K562 (cell line): ENCODE measurements around the gene UBXN11. TPM values are rescaled to one million over a fixed set of nuclear protein-coding genes. Genes with fewer than 3 reads are reported as not detected.
A peak's percentile ranks its signal among the peaks of the same experiment; 100 is the strongest.

Experiments used
- ATAC-seq: fragments of 200-7000 bp; cut with Tn5 transposase; 3 replicates; pipeline ENCODE4 v1.9.1; 2020; ENCODE audit warnings: moderate library complexity
- BruUV-seq: library from RNA; stranded (reverse); fragments of 400-500 nt; replicated peaks from 2 replicates; lab custom pipeline; 2021; lab: Mats Ljungman, UMichigan
- CTCF ChIA-PET: fragments of 300-600 bp; formaldehyde crosslinking; extraction: SDS; loops from one replicate; lab custom pipeline; 2021; ENCODE audit warnings: low intra/inter-chr PET ratio; lab: Yijun Ruan, JAX
- POLR2A ChIA-PET: fragments of 300-600, 350-650 bp; sonication (Branson Sonifier 250); formaldehyde crosslinking; extraction: SDS; loops from one replicate; lab custom pipeline; 2021; ENCODE audit warnings: antibody characterized with exemption, inconsistent platforms; lab: Yijun Ruan, JAX
- DNase-seq, 4 experiments: peaks; one replicate each; pipeline versions ENCODE4 v3.0.0 to v3.0.0-alpha.2; 2011 to 2018; ENCODE audit warnings: low spot score in 3 of 4, mixed read lengths in 3 of 4; ENCODE audit errors: extremely low read depth in 1 of 4
- FAIRE-seq: peaks from 2 replicates; lab custom pipeline; 2011; peaks lifted over from hg19 to GRCh38; lab: Jason Lieb, UNC
- H2AFZ ChIP-seq: 2 replicates; pipeline ENCODE4 v1.6.0; 2011; ENCODE audit warnings: low read depth, low read length, control low read depth, inconsistent platforms
- H3K27ac ChIP-seq: fragments of 200-600 bp; 3 replicates; pipeline ENCODE4 v1.8.0; 2011; ENCODE audit warnings: low read depth, mild to moderate bottlenecking, control low read depth, inconsistent platforms, low read length, moderate library complexity, mixed read lengths; ENCODE audit errors: extremely low read depth
- H3K27me3 ChIP-seq, 2 experiments: fragments of 300-600 bp in 1 of 2; 2 replicates in 1 of 2; 3 replicates in 1 of 2; pipeline versions ENCODE4 v1.6.0 to v1.8.0; 2011; ENCODE audit warnings: inconsistent platforms in 2 of 2, low read length in 2 of 2, mild to moderate bottlenecking in 1 of 2, mixed read lengths in 1 of 2, moderate library complexity in 1 of 2; ENCODE audit not compliant: control insufficient read depth in 2 of 2, insufficient read depth in 2 of 2
- H3K36me3 ChIP-seq: fragments of 300-600 bp; 3 replicates; pipeline ENCODE4 v1.8.0; 2011; ENCODE audit warnings: mild to moderate bottlenecking, low read length, inconsistent platforms; ENCODE audit not compliant: control insufficient read depth, insufficient read depth
- H3K4me1 ChIP-seq, 2 experiments: fragments of 200-600 bp in 1 of 2; replicated peaks in 1 of 2; 2 replicates in 1 of 2; 3 replicates in 1 of 2; pipeline versions ENCODE4 v1.5.1 to v1.8.0; 2011; ENCODE audit warnings: inconsistent platforms in 2 of 2, low read length in 2 of 2, mild to moderate bottlenecking in 1 of 2, mixed read lengths in 1 of 2, moderate library complexity in 1 of 2; ENCODE audit not compliant: control insufficient read depth in 2 of 2, insufficient read depth in 2 of 2
- H3K4me2 ChIP-seq: 2 replicates; pipeline ENCODE4 v1.6.1; 2011; ENCODE audit warnings: low read length, control low read depth, inconsistent platforms, mixed read lengths; ENCODE audit not compliant: insufficient read depth
- H3K4me3 ChIP-seq: fragments of 200-600 bp; sonication (generic), shearing (Covaris generic); 2 replicates; pipeline ENCODE4 v1.5.1; 2016; ENCODE audit warnings: control low read depth, inconsistent platforms
- H3K79me2 ChIP-seq: fragments of 200-600 bp; 3 replicates; pipeline ENCODE4 v1.8.0; 2011; ENCODE audit warnings: low read length, inconsistent platforms; ENCODE audit not compliant: control insufficient read depth, insufficient read depth
- H3K9ac ChIP-seq, 2 experiments: 2 replicates each; pipeline versions ENCODE4 v1.6.0 to v1.6.1; 2011; ENCODE audit warnings: low read depth in 2 of 2, low read length in 2 of 2, control low read depth in 1 of 2, inconsistent platforms in 1 of 2, mild to moderate bottlenecking in 1 of 2, mixed read lengths in 1 of 2; ENCODE audit not compliant: insufficient read depth in 1 of 2
- H3K9me1 ChIP-seq: one replicate; pipeline ENCODE4 v1.6.0; 2011; ENCODE audit warnings: inconsistent platforms, mild to moderate bottlenecking, low read length, moderate library complexity; ENCODE audit not compliant: control insufficient read depth, insufficient read depth
- H3K9me3 ChIP-seq: replicated peaks from 2 replicates; pipeline ENCODE4 v1.5.1; 2011; ENCODE audit warnings: low read depth, low read length, inconsistent platforms; ENCODE audit not compliant: control insufficient read depth, insufficient read depth
- H4K20me1 ChIP-seq: replicated peaks from 2 replicates; pipeline ENCODE4 v1.6.1; 2011; ENCODE audit warnings: low read length, inconsistent platforms, mixed read lengths; ENCODE audit not compliant: control insufficient read depth, insufficient read depth
- ADNP ChIP-seq: fragments of 200-800 bp; sonication (Bioruptor generic); IDR thresholded peaks from 2 replicates; pipeline ENCODE4 v1.6.1; 2016; ENCODE audit warnings: missing genetic modification characterization, missing compliant biosample characterization
- BRD9 ChIP-seq: fragments of 450-650 bp; IDR thresholded peaks from 2 replicates; pipeline ENCODE4 v1.6.1; 2018; ENCODE audit warnings: low read depth; ENCODE audit not compliant: partially characterized antibody
- CGGBP1 ChIP-seq: fragments of 250-450 bp; sonication (Bioruptor Pico); IDR thresholded peaks from 2 replicates; pipeline ENCODE4 v1.9.0; 2021; ENCODE audit warnings: mild to moderate bottlenecking
- FOXP4 ChIP-seq: sonication (generic); formaldehyde crosslinking; IDR thresholded peaks from 2 replicates; pipeline ENCODE4 v1.8.0; 2022; ENCODE audit warnings: mild to moderate bottlenecking, missing genetic modification reagents, borderline replicate concordance
- HCFC1 ChIP-seq: IDR thresholded peaks from 2 replicates; pipeline ENCODE4 v1.6.1; 2012; ENCODE audit warnings: low read depth, low read length, improper control_type of control experiment
- MLLT1 ChIP-seq, 2 experiments: fragments of 450-650 bp; IDR thresholded peaks; 2 replicates each; pipeline ENCODE4 v1.6.1; 2016
- NCOR1 ChIP-seq: fragments of 450-650 bp; IDR thresholded peaks from 2 replicates; pipeline ENCODE4 v1.6.1; 2016; ENCODE audit warnings: mild to moderate bottlenecking, moderate library complexity
- SPI1 ChIP-seq: IDR thresholded peaks from 2 replicates; pipeline ENCODE4 v1.6.1; 2011; ENCODE audit warnings: low read depth, low read length, control low read depth, borderline replicate concordance
- SREBF2 ChIP-seq: sonication (generic); formaldehyde crosslinking; IDR thresholded peaks from 2 replicates; pipeline ENCODE4 v1.4.0; 2020; ENCODE audit warnings: mild to moderate bottlenecking, missing genetic modification reagents
- TRIM25 ChIP-seq: fragments of 450-650 bp; IDR thresholded peaks from 2 replicates; pipeline ENCODE4 v1.7.0; 2016; ENCODE audit warnings: borderline replicate concordance
- ZNF408 ChIP-seq: fragments of 250-450 bp; sonication (Bioruptor Pico); IDR thresholded peaks from 2 replicates; pipeline ENCODE4 v1.4.0; 2020; ENCODE audit warnings: low read depth, mild to moderate bottlenecking, moderate library complexity
- ZNF644 ChIP-seq: fragments of 200-800 bp; sonication (Bioruptor generic); IDR thresholded peaks from 2 replicates; pipeline ENCODE4 v1.6.1; 2016; ENCODE audit warnings: low read depth, missing genetic modification characterization, missing compliant biosample characterization
- WGBS: fragments of 100-300 bp; shearing (Covaris generic); methylation state at CpG from one replicate; pipeline ENCODE4 v1.1.6; 2016; ENCODE audit warnings: low coverage, mixed read lengths; ENCODE audit not compliant: insufficient coverage; ENCODE audit errors: missing lambda C conversion rate; 5-methylcytosine and 5-hydroxymethylcytosine counted together
- in situ Hi-C: fragments of 300-500 bp; cut with MboI; formaldehyde crosslinking; loops from 4 replicates; pipeline ENCODE4 v1.15.0; 2018; ENCODE audit warnings: inconsistent platforms, mixed read lengths
- intact Hi-C: fragments of 100-400 bp; cut with micrococcal nuclease; formaldehyde crosslinking; loops from 2 replicates; pipeline ENCODE4 v1.14.2; 2022
- polyA plus RNA-seq, 8 experiments: library from polyadenylated mRNA; depleted of rRNA in 4 of 8; stranded (reverse) in 5 of 8; unstranded in 3 of 8; fragments of >200 nt; fragmentation: Nextera tagmentation in 2 of 8; fragmentation: Illumina TruSeq in 1 of 8; extraction: Ambion mirVana in 2 of 8; extraction: Trizol in 1 of 8; gene quantifications; 2 replicates each; pipeline versions ENCODE4 v1.2.1 to v1.2.3, GENCODE V29; 2011 to 2014; ENCODE audit warnings: inconsistent platforms in 1 of 8, missing spikeins in 1 of 8
- total RNA-seq, 7 experiments: library from RNA; depleted of rRNA in 6 of 7; stranded (reverse); fragments of >200 nt in 6 of 7; fragmentation: Illumina TruSeq in 2 of 7; extraction: Trizol in 2 of 7; gene quantifications; 2 replicates each; pipeline versions ENCODE4 v1.2.1 to v1.2.3, GENCODE V29; 2011 to 2021; ENCODE audit warnings: low replicate concordance in 1 of 7

Gene UBXN11
- total and polyA plus RNA-seq, 9 of the 15 experiments (the other 6 are each of a cell fraction or from before 2014, with no cell fraction given), result 0.48 to 34.3 (median 11.3) TPM

GRCh38 chr1:26317612-26318337 is 11.3 kb upstream of the UBXN11 start, which contains the start of gene CD52 (continued):
- no peak for TF ChIP-seq ZNF644

- in situ Hi-C loops, result no loop called here
- H3K9me3 ChIP-seq, result no peaks in the 10 kb centered on the region
- peak overlapping the region; percentile 80 for H3K4me2 ChIP-seq
- ATAC-seq (no peak), FAIRE-seq (no peak), DNase-seq (no peak)
- peak overlapping the region; percentile 79 for H2AFZ ChIP-seq
- POLR2A ChIA-PET, result interaction anchor here (0.8 to 2.5 kb wide), 9 partner anchors 10 to 99 kb away, joined by 3 to 13 read pairs (median 4); partner anchors contain the start of gene UBXN11
- 53% methylated on average over 2 of the region's 2 CpGs for WGBS
- CTCF ChIA-PET, result interaction anchor here (0.5 kb wide), 1 partner anchor 211 kb away, joined by 3 read pairs; no protein-coding TSS in a partner anchor
- intact Hi-C loops, result no loop called here
- H3K4me1 ChIP-seq, result peaks cover 57% of the 10 kb centered on the region in 2 experiments
- H3K79me2 ChIP-seq, result peaks cover 2% of the 10 kb centered on the region; the same call in 1 of the 3 replicates
- no peaks in the 10 kb centered on the region for H4K20me1 ChIP-seq
- no peaks in the 10 kb centered on the region for H3K27me3 ChIP-seq
- H3K4me3 ChIP-seq, result peak overlapping the region; percentile 21; the same call in 1 of the 2 replicates
- no TSS peak for BruUV-seq
- H3K9me1 ChIP-seq, result no peaks in the 10 kb centered on the region
- H3K27ac ChIP-seq, result peak overlapping the region; percentile 68
- peaks cover 6% of the 10 kb centered on the region; the same call in 2 of the 3 replicates for H3K36me3 ChIP-seq
- H3K9ac ChIP-seq, result peak overlapping the region; percentile 48 to 87; a peak in 3 of 4 replicates
- peak; percentile 34 for TF ChIP-seq BRD9
- TF ChIP-seq SREBF2 (CRISPR knock-in tag), result no peak
- no peak for TF ChIP-seq ZNF408 (CRISPR knock-in tag)
- TF ChIP-seq NCOR1, result no peak
- no peak for TF ChIP-seq CGGBP1 (CRISPR knock-in tag)
- no peak for TF ChIP-seq HCFC1
- 0 out of 2 replicates have a peak, but pooled peaks have one; percentile 46 for TF ChIP-seq TRIM25
- TF ChIP-seq FOXP4 (CRISPR knock-in tag), result no peak
- TF ChIP-seq MLLT1 (IDR thresholded peaks at IDR 0.05), result 0 out of 4 replicates have a peak, but pooled peaks of 1 of the 2 experiments have one; percentile 8
- TF ChIP-seq SPI1, result peak; percentile 88
- TF ChIP-seq ADNP, result peak; percentile 6; the same call in 1 of the 2 replicates
Observed at GRCh38 chr1:26317146-26317545, 10.7 kb upstream of the UBXN11 start.
